ENCODE data around the gene TMEM86B.

TMEM86B gene

DNA sequence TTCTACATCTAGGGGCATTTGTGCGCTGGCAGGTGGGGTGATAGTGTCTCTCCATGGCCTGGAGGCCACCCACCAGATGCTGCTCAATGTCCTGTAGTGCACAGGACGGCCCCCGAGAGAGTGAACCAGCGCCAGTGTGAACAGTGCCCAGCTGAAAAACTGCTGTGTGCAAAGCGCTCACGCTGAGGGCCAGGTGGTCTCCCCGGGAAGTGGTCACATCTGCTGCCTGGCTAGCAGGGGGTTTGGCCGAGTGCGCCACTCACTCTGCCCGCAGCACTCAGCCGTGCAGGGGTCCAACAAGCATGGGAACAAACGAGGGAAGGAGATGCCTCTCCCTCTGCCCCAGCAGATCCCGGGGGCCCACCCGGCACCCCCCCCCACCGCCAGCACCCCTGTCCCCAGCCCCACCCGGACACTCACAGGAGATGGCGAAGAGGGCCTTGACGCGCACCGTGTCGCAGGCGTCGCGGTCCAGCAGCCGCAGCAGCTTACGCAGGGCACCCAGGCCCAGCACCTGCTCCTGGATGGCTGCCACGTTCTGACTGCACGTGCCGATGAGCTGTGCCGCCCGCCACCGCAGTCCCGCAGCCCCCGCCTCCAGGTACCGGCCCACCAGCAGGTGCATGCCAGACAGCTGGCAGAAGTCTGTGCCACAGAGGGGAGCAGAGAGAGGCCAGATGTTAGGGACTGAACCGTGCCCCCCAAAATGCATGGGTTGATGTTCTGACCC, 45.6 kb upstream of the TMEM86B start:
- H3K27ac ChIP-seq (ENCODE audit: poor library complexity, severe bottlenecking) = no peak overlapping the region
- no peak for DNase-seq (ENCODE audit: low spot score)
- peaks cover 11% of the 10 kb centered on the region for H3K36me3 ChIP-seq (ENCODE audit: low read depth)

DNA sequence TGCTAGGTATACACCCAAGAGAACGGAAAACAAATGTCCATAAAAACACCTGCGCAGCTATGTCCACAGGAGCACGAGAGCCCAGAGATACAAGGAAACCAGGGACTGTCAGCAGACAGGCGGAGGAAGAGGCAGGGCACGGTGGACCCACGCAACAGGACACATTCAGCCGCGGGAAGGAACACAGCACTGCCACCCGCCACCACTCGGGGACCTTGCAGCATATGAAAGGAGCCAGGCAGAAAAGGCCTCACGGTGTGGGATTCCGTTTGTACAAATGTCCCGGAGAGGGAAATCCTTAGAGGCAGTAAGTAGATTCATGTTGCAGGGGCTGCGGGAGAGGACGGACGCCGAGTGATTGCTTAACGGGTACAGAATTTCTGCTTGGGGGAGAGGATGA, 43.6 kb upstream of the TMEM86B start:
- H3K4me3 ChIP-seq (ENCODE audit: severe bottlenecking) = no peak overlapping the region
- DNase-seq (ENCODE audit: low spot score) (no peak), ATAC-seq (ENCODE audit: low read depth) (no peak)
- no peaks in the 10 kb centered on the region for H3K9me3 ChIP-seq (ENCODE audit: severe bottlenecking)
- peaks cover 5% of the 10 kb centered on the region for H3K36me3 ChIP-seq (ENCODE audit: low read depth)
- no peak overlapping the region for H3K27ac ChIP-seq (ENCODE audit: poor library complexity, severe bottlenecking)
- H3K4me1 ChIP-seq (ENCODE audit: insufficient read depth, poor library complexity, severe bottlenecking) = no peaks in the 10 kb centered on the region
- no peaks in the 10 kb centered on the region for H3K27me3 ChIP-seq (ENCODE audit: insufficient read depth, poor library complexity, severe bottlenecking)
- TF ChIP-seq, protein P1, sequence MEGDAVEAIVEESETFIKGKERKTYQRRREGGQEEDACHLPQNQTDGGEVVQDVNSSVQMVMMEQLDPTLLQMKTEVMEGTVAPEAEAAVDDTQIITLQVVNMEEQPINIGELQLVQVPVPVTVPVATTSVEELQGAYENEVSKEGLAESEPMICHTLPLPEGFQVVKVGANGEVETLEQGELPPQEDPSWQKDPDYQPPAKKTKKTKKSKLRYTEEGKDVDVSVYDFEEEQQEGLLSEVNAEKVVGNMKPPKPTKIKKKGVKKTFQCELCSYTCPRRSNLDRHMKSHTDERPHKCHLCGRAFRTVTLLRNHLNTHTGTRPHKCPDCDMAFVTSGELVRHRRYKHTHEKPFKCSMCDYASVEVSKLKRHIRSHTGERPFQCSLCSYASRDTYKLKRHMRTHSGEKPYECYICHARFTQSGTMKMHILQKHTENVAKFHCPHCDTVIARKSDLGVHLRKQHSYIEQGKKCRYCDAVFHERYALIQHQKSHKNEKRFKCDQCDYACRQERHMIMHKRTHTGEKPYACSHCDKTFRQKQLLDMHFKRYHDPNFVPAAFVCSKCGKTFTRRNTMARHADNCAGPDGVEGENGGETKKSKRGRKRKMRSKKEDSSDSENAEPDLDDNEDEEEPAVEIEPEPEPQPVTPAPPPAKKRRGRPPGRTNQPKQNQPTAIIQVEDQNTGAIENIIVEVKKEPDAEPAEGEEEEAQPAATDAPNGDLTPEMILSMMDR (IDR thresholded peaks at IDR 0.05; ENCODE audit: poor library complexity, severe bottlenecking) = no peak

More for the DNA sequence above, 45.6 kb upstream of the TMEM86B start:
- TF ChIP-seq, protein P1 (IDR thresholded peaks at IDR 0.05; ENCODE audit: poor library complexity, severe bottlenecking) = no peak
- ATAC-seq (ENCODE audit: low read depth) = no peak
- Histone ChIP-seq H3K4me3 (ENCODE audit: severe bottlenecking) (no peak overlapping the region), H3K9me3 (ENCODE audit: severe bottlenecking) (no peaks in the 10 kb centered on the region), H3K27me3 (ENCODE audit: insufficient read depth, poor library complexity, severe bottlenecking) (no peaks in the 10 kb centered on the region), H3K4me1 (ENCODE audit: insufficient read depth, poor library complexity, severe bottlenecking) (no peaks in the 10 kb centered on the region)

DNA sequence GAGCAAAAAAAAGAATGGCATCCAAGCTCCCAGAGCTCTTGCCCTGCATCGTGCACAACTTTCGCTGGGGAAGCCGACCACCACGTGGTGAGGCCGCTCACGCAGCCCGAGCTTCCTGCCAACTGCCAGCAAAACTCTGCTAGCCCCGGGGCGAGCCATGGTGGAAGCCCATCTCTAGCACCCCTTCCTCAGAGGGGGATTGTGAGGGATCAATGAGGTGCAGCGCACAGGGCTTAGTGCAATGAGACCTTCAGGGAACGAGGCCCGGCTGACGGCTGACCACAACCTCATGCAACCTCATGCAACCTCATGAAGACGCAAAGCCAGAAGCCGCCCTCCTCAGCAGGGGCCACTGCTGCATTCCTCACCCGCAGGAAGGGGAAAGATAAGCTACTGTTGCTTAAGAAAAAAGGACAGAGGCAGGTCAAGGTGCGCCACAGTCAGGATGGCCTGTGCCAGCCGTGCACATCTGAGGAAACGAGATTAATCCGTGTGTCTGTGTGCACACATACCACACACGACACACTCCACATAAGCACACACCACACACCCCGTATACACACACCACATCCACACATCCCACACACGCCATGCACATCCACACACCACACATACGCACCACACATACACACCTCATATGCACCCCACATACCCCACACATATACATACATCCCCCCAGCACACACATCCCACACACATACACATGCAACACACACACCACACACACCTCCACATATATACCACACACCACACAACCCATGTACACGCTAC, 41.8 kb upstream of the TMEM86B start:
- no peaks in the 10 kb centered on the region for H3K4me1 ChIP-seq (ENCODE audit: insufficient read depth, poor library complexity, severe bottlenecking)
- DNase-seq (ENCODE audit: low spot score) (no peak), ATAC-seq (ENCODE audit: low read depth) (no peak)
- no peaks in the 10 kb centered on the region for H3K27me3 ChIP-seq (ENCODE audit: insufficient read depth, poor library complexity, severe bottlenecking)
- H3K4me3 ChIP-seq (ENCODE audit: severe bottlenecking) = no peak overlapping the region
- peaks cover 4% of the 10 kb centered on the region; the same call in 1 of the 2 replicates for H3K36me3 ChIP-seq (ENCODE audit: low read depth)
- no peak overlapping the region for H3K27ac ChIP-seq (ENCODE audit: poor library complexity, severe bottlenecking)
- no peaks in the 10 kb centered on the region for H3K9me3 ChIP-seq (ENCODE audit: severe bottlenecking)
- TF ChIP-seq, protein P1 (IDR thresholded peaks at IDR 0.05; ENCODE audit: poor library complexity, severe bottlenecking) = no peak

DNA sequence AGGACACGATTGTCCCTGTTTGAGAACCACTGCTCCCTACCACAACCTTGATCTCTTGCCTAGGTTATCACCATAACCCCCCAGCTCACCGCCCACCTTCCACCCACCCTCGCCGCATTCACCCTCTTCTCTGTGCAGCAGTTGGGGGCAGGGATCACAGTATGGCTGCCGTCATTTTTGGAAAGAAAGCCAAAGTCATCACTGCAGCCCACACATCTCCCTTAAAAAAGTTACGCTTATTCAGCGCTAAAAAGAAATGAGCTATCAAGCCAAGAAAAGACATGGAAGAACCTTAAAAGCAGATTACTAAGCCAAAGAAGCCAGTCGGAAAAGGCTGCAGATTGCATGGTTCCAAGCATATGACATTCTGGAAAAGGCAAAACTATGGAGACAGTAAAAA, 40.7 kb upstream of the TMEM86B start:
- no peaks in the 10 kb centered on the region for H3K4me1 ChIP-seq (ENCODE audit: insufficient read depth, poor library complexity, severe bottlenecking)
- H3K9me3 ChIP-seq (ENCODE audit: severe bottlenecking) = no peaks in the 10 kb centered on the region
- H3K36me3 ChIP-seq (ENCODE audit: low read depth) = peaks cover 4% of the 10 kb centered on the region; the same call in 1 of the 2 replicates
- DNase-seq (ENCODE audit: low spot score) (no peak), ATAC-seq (ENCODE audit: low read depth) (no peak)
- TF ChIP-seq, protein P1 (IDR thresholded peaks at IDR 0.05; ENCODE audit: poor library complexity, severe bottlenecking) = no peak
- no peak overlapping the region for H3K4me3 ChIP-seq (ENCODE audit: severe bottlenecking)
- H3K27me3 ChIP-seq (ENCODE audit: insufficient read depth, poor library complexity, severe bottlenecking) = no peaks in the 10 kb centered on the region
- no peak overlapping the region for H3K27ac ChIP-seq (ENCODE audit: poor library complexity, severe bottlenecking)
